Stimulated activated naive CD8-positive, alpha-beta T cell treated with anti-CD3 and anti-CD28 coated beads, Interleukin-15, Interleukin-2, amounts not matched to agents 100 ng/mL and 50 ng/mL, for 24 hours (primary cell): Measurements from ENCODE around the gene MEIS1.

ENCODE experiments used
- H3K27ac Mint-ChIP-seq: one replicate; pipeline ENCODE4 v1.8.0; 2021; ENCODE audit warnings: mild to moderate bottlenecking, mixed read lengths
- H3K27me3 Mint-ChIP-seq: one replicate; pipeline ENCODE4 v1.8.0; 2021; ENCODE audit warnings: mixed read lengths
- H3K36me3 Mint-ChIP-seq: one replicate; pipeline ENCODE4 v1.8.0; 2021; ENCODE audit warnings: low read depth, mixed read lengths
- H3K4me1 Mint-ChIP-seq: one replicate; pipeline ENCODE4 v1.8.0; 2021; ENCODE audit warnings: low read depth, mixed read lengths
- H3K4me3 Mint-ChIP-seq: one replicate; pipeline ENCODE4 v1.8.0; 2021; ENCODE audit warnings: mild to moderate bottlenecking, mixed read lengths
- H3K9me3 Mint-ChIP-seq: one replicate; pipeline ENCODE4 v1.8.0; 2021; ENCODE audit warnings: mixed read lengths

MEIS1 gene

GRCh38 chr2:66535574-66536289 is 100.8 kb downstream of the MEIS1 start:
- H3K4me1 Mint-ChIP-seq, result no peaks in the 10 kb centered on the region
- no peaks in the 10 kb centered on the region for H3K9me3 Mint-ChIP-seq
- H3K36me3 Mint-ChIP-seq, result no peaks in the 10 kb centered on the region
- no peak overlapping the region for H3K27ac Mint-ChIP-seq
- no peak overlapping the region for H3K4me3 Mint-ChIP-seq
- H3K27me3 Mint-ChIP-seq, result no peaks in the 10 kb centered on the region

DNA sequence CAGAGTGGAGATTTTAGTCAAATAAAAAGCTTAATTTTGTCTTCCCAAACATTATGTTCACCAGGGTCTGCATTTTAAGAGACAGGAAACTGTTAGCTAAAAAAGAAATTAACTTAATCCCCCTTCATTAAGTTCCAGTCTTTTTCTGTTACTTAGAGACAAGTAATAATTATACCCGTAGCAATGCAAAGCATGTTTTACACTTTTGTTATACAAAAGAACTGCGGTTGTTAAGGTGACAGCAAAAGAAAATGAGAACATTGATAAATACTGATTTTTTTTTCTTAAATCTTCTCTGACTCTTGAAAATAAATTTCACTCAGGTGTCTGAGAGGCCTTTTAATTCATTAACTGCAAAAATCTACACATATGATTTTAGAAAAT is 101.4 kb downstream of the MEIS1 start:
- Mint-ChIP-seq H3K4me1 (no peaks in the 10 kb centered on the region), H3K9me3 (no peaks in the 10 kb centered on the region), H3K27ac (no peak overlapping the region), H3K4me3 (no peak overlapping the region), H3K27me3 (no peaks in the 10 kb centered on the region), H3K36me3 (no peaks in the 10 kb centered on the region)

- Mint-ChIP-seq H3K4me1 (no peaks in the 10 kb centered on the region), H3K9me3 (no peaks in the 10 kb centered on the region), H3K27me3 (no peaks in the 10 kb centered on the region), H3K4me3 (no peak overlapping the region), H3K36me3 (no peaks in the 10 kb centered on the region), H3K27ac (no peak overlapping the region)
Measured at GRCh38 chr2:66536997-66537396, 102.1 kb downstream of the MEIS1 start.

DNA sequence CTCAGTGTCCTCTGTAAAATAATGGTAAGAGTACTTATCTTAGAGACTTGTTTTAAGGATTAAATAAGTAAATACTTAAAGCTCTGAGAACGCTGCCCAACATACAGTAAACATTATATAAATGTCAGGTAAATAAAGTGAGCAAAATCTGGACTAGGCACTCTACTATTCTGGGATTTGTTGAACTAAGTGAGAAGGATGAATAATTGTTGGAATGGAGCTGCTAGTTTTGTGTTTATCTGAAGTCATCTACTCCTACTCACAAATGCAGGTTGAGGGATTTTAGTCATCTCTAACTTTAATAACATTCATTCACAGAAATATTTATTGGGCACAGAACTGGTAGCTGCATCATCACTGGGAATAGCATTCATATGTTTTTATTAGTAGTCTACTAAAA is 103.4 kb downstream of the MEIS1 start:
- Mint-ChIP-seq H3K27me3 (no peaks in the 10 kb centered on the region), H3K9me3 (no peaks in the 10 kb centered on the region), H3K4me1 (no peaks in the 10 kb centered on the region), H3K4me3 (no peak overlapping the region), H3K36me3 (no peaks in the 10 kb centered on the region), H3K27ac (no peak overlapping the region)

DNA sequence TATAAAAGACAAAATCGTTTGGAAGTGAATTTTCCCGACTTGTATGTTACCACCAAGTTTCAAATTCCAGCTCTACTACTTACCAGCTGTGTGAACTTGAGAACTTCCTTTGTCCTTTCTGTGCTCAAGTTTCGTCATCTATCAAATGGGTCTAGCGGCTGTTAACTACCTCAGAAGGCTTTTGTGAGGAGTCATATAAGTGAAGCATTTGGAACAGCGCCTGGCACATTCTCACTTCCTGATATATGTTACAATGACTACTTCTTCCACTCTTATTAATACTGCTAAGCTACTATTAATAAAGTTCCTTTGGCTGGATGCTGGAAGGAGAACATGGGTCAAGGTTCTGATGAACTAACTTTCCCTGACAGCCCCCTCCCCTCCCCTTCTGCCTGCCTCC is 104.5 kb downstream of the MEIS1 start:
- no peak overlapping the region for H3K27ac Mint-ChIP-seq
- H3K9me3 Mint-ChIP-seq, result no peaks in the 10 kb centered on the region
- no peaks in the 10 kb centered on the region for H3K4me1 Mint-ChIP-seq
- no peak overlapping the region for H3K4me3 Mint-ChIP-seq
- no peaks in the 10 kb centered on the region for H3K27me3 Mint-ChIP-seq
- H3K36me3 Mint-ChIP-seq, result no peaks in the 10 kb centered on the region

GRCh38 chr2:66541646-66542045 is 106.7 kb downstream of the MEIS1 start:
- no peaks in the 10 kb centered on the region for H3K27me3 Mint-ChIP-seq
- no peak overlapping the region for H3K4me3 Mint-ChIP-seq
- H3K36me3 Mint-ChIP-seq, result no peaks in the 10 kb centered on the region
- no peaks in the 10 kb centered on the region for H3K4me1 Mint-ChIP-seq
- no peaks in the 10 kb centered on the region for H3K9me3 Mint-ChIP-seq
- H3K27ac Mint-ChIP-seq, result no peak overlapping the region

- H3K27me3 Mint-ChIP-seq, result peaks cover 2% of the 10 kb centered on the region
- H3K4me3 Mint-ChIP-seq, result no peak overlapping the region
Measured at GRCh38 chr2:66543257-66543767, 108.4 kb downstream of the MEIS1 start.

DNA sequence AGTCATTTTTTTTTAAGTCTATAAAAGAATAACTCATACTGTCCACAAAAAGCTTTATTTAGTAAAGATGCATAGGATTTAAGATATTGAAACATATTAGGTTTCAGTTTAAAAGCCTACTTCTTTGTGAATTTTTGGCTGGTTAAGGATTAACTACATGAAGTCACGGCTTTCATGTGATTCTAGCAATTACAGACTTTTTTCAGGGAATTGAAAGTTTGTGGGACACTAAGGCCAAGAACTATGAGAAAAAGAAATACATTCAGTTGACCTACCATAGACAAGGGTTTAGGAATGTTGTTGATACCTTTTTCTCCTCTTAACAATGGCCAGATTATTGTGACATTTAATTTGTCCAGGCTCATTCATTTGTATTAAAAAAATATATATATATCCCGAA is 109.3 kb downstream of the MEIS1 start:
- no peaks in the 10 kb centered on the region for H3K36me3 Mint-ChIP-seq
- H3K4me1 Mint-ChIP-seq, result no peaks in the 10 kb centered on the region

More at GRCh38 chr2:66543257-66543767, 108.4 kb downstream of the MEIS1 start:
- no peaks in the 10 kb centered on the region for H3K36me3 Mint-ChIP-seq
- H3K9me3 Mint-ChIP-seq, result no peaks in the 10 kb centered on the region
- no peak overlapping the region for H3K27ac Mint-ChIP-seq
- no peaks in the 10 kb centered on the region for H3K4me1 Mint-ChIP-seq

GRCh38 chr2:66545258-66545657 is 110.3 kb downstream of the MEIS1 start:
- Mint-ChIP-seq H3K9me3 (no peaks in the 10 kb centered on the region), H3K36me3 (no peaks in the 10 kb centered on the region), H3K27ac (no peak overlapping the region), H3K4me1 (no peaks in the 10 kb centered on the region), H3K4me3 (no peak overlapping the region), H3K27me3 (peaks cover 4% of the 10 kb centered on the region)

More for the DNA sequence above, 109.3 kb downstream of the MEIS1 start:
- Mint-ChIP-seq H3K27me3 (peaks cover 4% of the 10 kb centered on the region), H3K9me3 (no peaks in the 10 kb centered on the region), H3K27ac (no peak overlapping the region), H3K4me3 (no peak overlapping the region)

- Mint-ChIP-seq H3K36me3 (no peaks in the 10 kb centered on the region), H3K4me3 (no peak overlapping the region), H3K9me3 (no peaks in the 10 kb centered on the region), H3K4me1 (no peaks in the 10 kb centered on the region), H3K27me3 (peaks cover 4% of the 10 kb centered on the region), H3K27ac (no peak overlapping the region)
Measured at GRCh38 chr2:66547118-66547517, 112.2 kb downstream of the MEIS1 start.

GRCh38 chr2:66547887-66548286 is 113.0 kb downstream of the MEIS1 start:
- H3K9me3 Mint-ChIP-seq, result no peaks in the 10 kb centered on the region
- H3K36me3 Mint-ChIP-seq, result no peaks in the 10 kb centered on the region

GRCh38 chr2:66548422-66548821 is 113.5 kb downstream of the MEIS1 start:
- H3K27me3 Mint-ChIP-seq, result peaks cover 4% of the 10 kb centered on the region
- H3K4me1 Mint-ChIP-seq, result no peaks in the 10 kb centered on the region
- no peaks in the 10 kb centered on the region for H3K9me3 Mint-ChIP-seq
- no peak overlapping the region for H3K4me3 Mint-ChIP-seq
- H3K27ac Mint-ChIP-seq, result no peak overlapping the region
- H3K36me3 Mint-ChIP-seq, result no peaks in the 10 kb centered on the region

More at GRCh38 chr2:66547887-66548286, 113.0 kb downstream of the MEIS1 start:
- H3K4me3 Mint-ChIP-seq, result no peak overlapping the region
- H3K27ac Mint-ChIP-seq, result no peak overlapping the region
- H3K4me1 Mint-ChIP-seq, result no peaks in the 10 kb centered on the region
- peaks cover 4% of the 10 kb centered on the region for H3K27me3 Mint-ChIP-seq

GRCh38 chr2:66550826-66551225 is 115.9 kb downstream of the MEIS1 start:
- Mint-ChIP-seq H3K27ac (no peak overlapping the region), H3K4me3 (no peak overlapping the region), H3K4me1 (peaks cover 4% of the 10 kb centered on the region), H3K27me3 (peaks cover 4% of the 10 kb centered on the region), H3K36me3 (no peaks in the 10 kb centered on the region), H3K9me3 (no peaks in the 10 kb centered on the region)

- H3K4me1 Mint-ChIP-seq, result peaks cover 10% of the 10 kb centered on the region
- H3K36me3 Mint-ChIP-seq, result no peaks in the 10 kb centered on the region
- no peak overlapping the region for H3K4me3 Mint-ChIP-seq
- H3K9me3 Mint-ChIP-seq, result no peaks in the 10 kb centered on the region
- H3K27ac Mint-ChIP-seq, result no peak overlapping the region
- H3K27me3 Mint-ChIP-seq, result peaks cover 4% of the 10 kb centered on the region
Measured at GRCh38 chr2:66553370-66553769, 118.4 kb downstream of the MEIS1 start.

- Mint-ChIP-seq H3K4me1 (peaks cover 10% of the 10 kb centered on the region), H3K36me3 (no peaks in the 10 kb centered on the region), H3K9me3 (no peaks in the 10 kb centered on the region), H3K27ac (no peak overlapping the region), H3K4me3 (no peak overlapping the region), H3K27me3 (peaks cover 3% of the 10 kb centered on the region)
Measured at GRCh38 chr2:66555091-66555490, 120.2 kb downstream of the MEIS1 start.
